ENCODE measurements around the gene COG7.

DNA sequence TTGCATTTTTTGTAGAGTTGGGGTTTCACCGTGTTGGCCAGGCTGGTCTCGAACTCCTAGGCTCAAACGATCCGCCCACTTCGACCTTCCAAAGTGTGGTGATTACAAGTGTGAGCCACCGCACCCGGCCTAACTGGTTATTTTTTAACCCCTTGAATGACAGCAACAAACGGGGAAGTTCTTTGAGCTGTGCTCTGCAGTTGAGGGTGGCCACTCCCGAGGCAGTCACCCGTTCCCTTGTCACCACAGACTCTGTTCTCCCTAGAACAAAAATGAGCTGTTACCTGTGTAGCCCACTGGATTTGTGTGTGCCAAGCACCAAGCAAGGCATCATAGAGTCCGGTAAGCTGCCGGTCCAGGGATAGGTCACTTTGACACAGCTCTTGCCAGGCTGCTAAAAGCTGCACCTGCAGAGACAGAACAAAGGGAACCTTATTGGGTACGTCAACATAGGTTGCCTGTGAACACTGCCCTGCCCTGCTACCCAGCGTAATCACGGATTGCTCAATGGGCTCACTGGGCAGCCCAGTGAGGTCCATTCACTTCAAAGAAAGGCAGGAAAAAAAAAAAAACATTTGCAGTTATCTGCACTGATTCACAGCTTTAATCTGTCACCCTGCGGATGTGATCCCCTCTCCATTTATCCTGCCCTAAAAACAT lies 19.6 kb downstream of the COG7 start:
- TF ChIP-seq EZH2 (IDR thresholded peaks at IDR 0.05; ENCODE audit: low read length, unreplicated experiment) = no peak
- TF ChIP-seq, protein P1, sequence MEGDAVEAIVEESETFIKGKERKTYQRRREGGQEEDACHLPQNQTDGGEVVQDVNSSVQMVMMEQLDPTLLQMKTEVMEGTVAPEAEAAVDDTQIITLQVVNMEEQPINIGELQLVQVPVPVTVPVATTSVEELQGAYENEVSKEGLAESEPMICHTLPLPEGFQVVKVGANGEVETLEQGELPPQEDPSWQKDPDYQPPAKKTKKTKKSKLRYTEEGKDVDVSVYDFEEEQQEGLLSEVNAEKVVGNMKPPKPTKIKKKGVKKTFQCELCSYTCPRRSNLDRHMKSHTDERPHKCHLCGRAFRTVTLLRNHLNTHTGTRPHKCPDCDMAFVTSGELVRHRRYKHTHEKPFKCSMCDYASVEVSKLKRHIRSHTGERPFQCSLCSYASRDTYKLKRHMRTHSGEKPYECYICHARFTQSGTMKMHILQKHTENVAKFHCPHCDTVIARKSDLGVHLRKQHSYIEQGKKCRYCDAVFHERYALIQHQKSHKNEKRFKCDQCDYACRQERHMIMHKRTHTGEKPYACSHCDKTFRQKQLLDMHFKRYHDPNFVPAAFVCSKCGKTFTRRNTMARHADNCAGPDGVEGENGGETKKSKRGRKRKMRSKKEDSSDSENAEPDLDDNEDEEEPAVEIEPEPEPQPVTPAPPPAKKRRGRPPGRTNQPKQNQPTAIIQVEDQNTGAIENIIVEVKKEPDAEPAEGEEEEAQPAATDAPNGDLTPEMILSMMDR (conservative IDR thresholded peaks at IDR 0.05; ENCODE audit: low read depth, low read length) = no peak
- no peak for TF ChIP-seq EZH2phosphoT487 (IDR thresholded peaks at IDR 0.05; ENCODE audit: borderline replicate concordance, low read length)
